DMS153 treated with DMSO at 0.1 percent for 48 hours (cell line): Measurements from ENCODE around the gene HCRTR1.
"Not testable (repeated sequence)": the region's sequence is repeated elsewhere in the genome, so short reads cannot be mapped to it uniquely, and the experiment has no call there.

Experiments
- DNase-seq: peaks from one replicate; lab custom pipeline; 2025; ENCODE audit not compliant: unreplicated experiment; lab: John Stamatoyannopoulos, UW

HCRTR1 gene

GRCh38 chr1:31581821-31582810 lies 35.4 kb upstream of the HCRTR1 start:
- DNase-seq = no peak

- DNase-seq = no peak
Measured at GRCh38 chr1:31583082-31583994, 34.2 kb upstream of the HCRTR1 start.

GRCh38 chr1:31583995-31584868 lies 33.3 kb upstream of the HCRTR1 start:
- peak; percentile 69 for DNase-seq

- DNase-seq = no peak
Measured at GRCh38 chr1:31584869-31585735, 32.4 kb upstream of the HCRTR1 start.

- no peak for DNase-seq
Measured at GRCh38 chr1:31585736-31586365, 31.6 kb upstream of the HCRTR1 start.

- no peak for DNase-seq
Measured at GRCh38 chr1:31586376-31587327, 30.8 kb upstream of the HCRTR1 start.

GRCh38 chr1:31587328-31587699 lies 30.2 kb upstream of the HCRTR1 start:
- not testable (repeated sequence) for DNase-seq

GRCh38 chr1:31587720-31588423 lies 29.6 kb upstream of the HCRTR1 start:
- DNase-seq = peak; percentile 84

- peak; percentile 34 for DNase-seq
Measured at GRCh38 chr1:31588751-31589515, 28.6 kb upstream of the HCRTR1 start.

- DNase-seq = no peak
Measured at GRCh38 chr1:31591425-31592093, 25.9 kb upstream of the HCRTR1 start.

GRCh38 chr1:31592132-31592531 lies 25.4 kb upstream of the HCRTR1 start:
- DNase-seq = no peak

- DNase-seq = no peak
Measured at GRCh38 chr1:31593136-31593665, 24.3 kb upstream of the HCRTR1 start.

- peak; percentile 92 for DNase-seq
Measured at GRCh38 chr1:31593770-31594632, 23.5 kb upstream of the HCRTR1 start.

- no peak for DNase-seq
Measured at GRCh38 chr1:31595836-31596736, 21.4 kb upstream of the HCRTR1 start.
